MG63 (cell line): ENCODE results near the gene ARID1B. TPM values are rescaled to one million over a fixed set of nuclear protein-coding genes. Genes with fewer than 3 reads are reported as not detected.
A peak's percentile ranks its signal among the peaks of the same experiment; 100 is the strongest.

Source experiments
- DNase-seq: peaks from one replicate; pipeline ENCODE4 v3.0.0-alpha.2; 2020
- H3K27me3 ChIP-seq: fragments of 250-450 bp; sonication (Bioruptor Pico); 2 replicates; pipeline ENCODE4 v1.5.1; 2020; ENCODE audit warnings: mild to moderate bottlenecking, moderate library complexity
- H3K36me3 ChIP-seq: fragments of 250-450 bp; sonication (Bioruptor Pico); 2 replicates; pipeline ENCODE4 v1.5.1; 2020; ENCODE audit warnings: mild to moderate bottlenecking, moderate library complexity
- H3K4me3 ChIP-seq: fragments of 250-450 bp; sonication (Bioruptor Pico); 2 replicates; pipeline ENCODE4 v1.5.1; 2020; ENCODE audit warnings: mild to moderate bottlenecking, moderate library complexity
- H3K9me3 ChIP-seq: fragments of 250-450 bp; sonication (Bioruptor Pico); 2 replicates; pipeline ENCODE4 v1.5.1; 2020; ENCODE audit warnings: mild to moderate bottlenecking, moderate library complexity
- total RNA-seq: library from RNA; depleted of rRNA; stranded (reverse); fragments of >200 nt; shearing (Covaris generic); gene quantifications from 2 replicates; pipeline ENCODE4 v1.2.3, GENCODE V29; 2014; ENCODE audit warnings: low replicate concordance; rRNA removed

ARID1B gene
- 9.2 and 9.9 TPM in 2 replicates for total RNA-seq

DNA sequence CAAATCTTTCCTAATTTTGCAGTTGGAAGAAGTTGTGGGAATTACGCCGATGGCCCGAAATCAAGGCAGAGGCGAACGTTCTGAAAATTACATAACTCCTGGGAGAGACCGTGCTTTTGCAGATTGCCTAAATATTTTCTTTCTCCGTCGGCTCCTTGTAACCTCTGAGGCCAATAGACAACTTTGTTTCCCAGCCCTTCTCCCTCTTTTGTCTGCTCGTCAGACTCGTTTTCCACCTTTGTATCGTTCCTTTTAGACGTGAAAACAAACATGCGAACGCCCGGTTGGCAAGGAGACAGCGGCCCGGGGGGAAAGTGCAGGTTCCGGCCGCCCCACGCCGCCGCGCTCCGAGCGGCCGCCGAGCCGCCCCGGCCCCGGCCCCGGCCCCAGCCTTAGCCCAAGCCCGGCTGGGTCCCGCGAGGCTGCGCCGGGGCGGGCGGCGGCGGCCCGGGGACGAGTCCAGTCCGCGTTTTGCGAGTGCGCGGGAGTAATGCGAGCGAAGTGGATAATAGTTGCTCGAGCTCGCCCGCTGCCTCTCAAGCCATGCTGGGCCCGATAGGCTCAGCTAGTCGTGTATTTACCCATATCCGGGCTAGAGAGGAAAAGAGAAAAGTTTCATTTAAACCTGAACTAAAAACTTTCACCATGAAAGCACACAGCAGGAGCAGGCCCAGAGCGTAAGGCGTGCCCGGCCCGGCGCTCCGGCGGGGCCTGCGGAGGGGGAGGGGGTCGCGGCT lies at the start of gene ARID1B:
ARID1B (plus strand) TSS at position 539 of the 737 bp plus-strand sequence. CDS start 303 bp downstream, outside the sequence.
- peak within 1 kb of the TSS; percentile 68 for H3K4me3 ChIP-seq
- no peaks in the 10 kb centered on the region for H3K9me3 ChIP-seq
- DNase-seq = peak; percentile 76
- no peaks in the 10 kb centered on the region for H3K27me3 ChIP-seq
- no peaks in the 10 kb centered on the region for H3K36me3 ChIP-seq

DNA sequence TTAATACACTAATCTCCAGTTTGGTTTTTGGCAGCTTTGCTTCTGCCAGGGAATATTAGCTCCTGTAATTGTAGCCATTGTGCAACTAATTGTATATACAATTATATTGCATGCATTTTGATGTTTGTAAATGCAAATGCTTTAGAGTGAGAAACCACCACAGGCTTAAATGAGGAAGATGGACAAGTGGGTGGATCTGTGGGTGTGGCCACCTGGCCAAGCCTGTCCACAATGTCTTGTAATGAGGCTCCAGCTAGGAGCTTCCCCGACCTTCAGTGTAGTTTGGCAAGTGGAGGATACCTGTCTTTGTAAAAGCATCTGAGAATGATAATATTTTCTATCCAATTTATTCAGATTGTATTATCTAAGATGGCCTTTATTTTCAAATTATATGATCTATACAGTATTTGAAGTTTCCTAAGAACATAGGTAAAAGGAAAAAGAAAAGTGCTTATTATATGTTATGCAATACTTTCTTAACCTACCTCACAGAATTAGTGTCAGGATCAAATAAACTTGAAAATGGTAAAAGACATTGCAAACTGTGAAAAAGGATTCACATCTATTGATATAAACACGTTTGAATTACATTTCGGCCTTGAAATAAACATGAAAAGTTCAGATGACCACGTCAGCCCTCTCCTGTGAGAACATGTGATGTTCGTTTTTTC lies 49.3 kb upstream of the ARID1B start:
- Histone ChIP-seq H3K27me3 (no peaks in the 10 kb centered on the region), H3K36me3 (no peaks in the 10 kb centered on the region), H3K9me3 (no peaks in the 10 kb centered on the region), H3K4me3 (no peak overlapping the region)
- DNase-seq = no peak

GRCh38 chr6:156729248-156729647 lies 47.9 kb upstream of the ARID1B start:
- Histone ChIP-seq H3K4me3 (no peak overlapping the region), H3K9me3 (no peaks in the 10 kb centered on the region), H3K36me3 (no peaks in the 10 kb centered on the region), H3K27me3 (no peaks in the 10 kb centered on the region)
- DNase-seq = no peak

- Histone ChIP-seq H3K27me3 (no peaks in the 10 kb centered on the region), H3K4me3 (no peak overlapping the region), H3K9me3 (no peaks in the 10 kb centered on the region), H3K36me3 (no peaks in the 10 kb centered on the region)
- peak; percentile 64 for DNase-seq
Observed at GRCh38 chr6:156731396-156731795, 45.8 kb upstream of the ARID1B start.

GRCh38 chr6:156735751-156736150 lies 41.4 kb upstream of the ARID1B start:
- no peaks in the 10 kb centered on the region for H3K27me3 ChIP-seq
- no peak overlapping the region for H3K4me3 ChIP-seq
- peaks cover 5% of the 10 kb centered on the region; the same call in 1 of the 2 replicates for H3K9me3 ChIP-seq
- no peak for DNase-seq
- no peaks in the 10 kb centered on the region for H3K36me3 ChIP-seq

DNA sequence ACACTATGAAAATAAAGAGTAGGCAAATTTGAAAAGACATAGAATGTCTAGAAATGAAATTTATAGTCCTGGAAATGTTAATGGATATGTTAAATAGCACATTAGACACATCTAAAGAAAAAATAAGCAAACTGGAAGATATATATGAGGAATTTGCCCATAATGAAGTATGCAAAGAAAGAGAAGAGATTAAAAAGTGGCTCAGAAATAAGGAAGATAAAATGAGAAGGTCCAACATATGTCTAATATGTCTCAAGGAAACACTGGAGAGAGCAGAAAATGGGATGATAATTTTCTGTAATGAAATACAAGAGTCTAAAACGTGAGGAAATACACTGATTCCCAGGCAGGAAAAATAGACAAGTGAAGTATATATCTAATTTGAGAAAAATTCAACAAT lies 36.6 kb upstream of the ARID1B start:
- no peak for DNase-seq
- no peaks in the 10 kb centered on the region for H3K36me3 ChIP-seq
- peaks cover 5% of the 10 kb centered on the region; the same call in 1 of the 2 replicates for H3K9me3 ChIP-seq
- no peak overlapping the region for H3K4me3 ChIP-seq
- H3K27me3 ChIP-seq = no peaks in the 10 kb centered on the region

GRCh38 chr6:156741287-156742073 lies 35.7 kb upstream of the ARID1B start:
- Histone ChIP-seq H3K36me3 (no peaks in the 10 kb centered on the region), H3K9me3 (peaks cover 5% of the 10 kb centered on the region; the same call in 1 of the 2 replicates), H3K4me3 (no peak overlapping the region), H3K27me3 (no peaks in the 10 kb centered on the region)
- DNase-seq = no peak

- no peak for DNase-seq
- H3K4me3 ChIP-seq = no peak overlapping the region
- H3K27me3 ChIP-seq = no peaks in the 10 kb centered on the region
- no peaks in the 10 kb centered on the region for H3K9me3 ChIP-seq
- H3K36me3 ChIP-seq = no peaks in the 10 kb centered on the region
Observed at GRCh38 chr6:156747715-156748114, 29.5 kb upstream of the ARID1B start.

- H3K9me3 ChIP-seq = no peaks in the 10 kb centered on the region
- no peaks in the 10 kb centered on the region for H3K36me3 ChIP-seq
- no peak overlapping the region for H3K4me3 ChIP-seq
- DNase-seq = no peak
- H3K27me3 ChIP-seq = no peaks in the 10 kb centered on the region
Observed at GRCh38 chr6:156748504-156748903, 28.7 kb upstream of the ARID1B start.

GRCh38 chr6:156752666-156753301 lies 24.4 kb upstream of the ARID1B start:
- Histone ChIP-seq H3K4me3 (no peak overlapping the region), H3K36me3 (no peaks in the 10 kb centered on the region), H3K27me3 (no peaks in the 10 kb centered on the region), H3K9me3 (no peaks in the 10 kb centered on the region)
- no peak for DNase-seq

GRCh38 chr6:156756630-156757610 lies 20.3 kb upstream of the ARID1B start:
- Histone ChIP-seq H3K4me3 (no peak overlapping the region), H3K27me3 (no peaks in the 10 kb centered on the region), H3K36me3 (no peaks in the 10 kb centered on the region), H3K9me3 (no peaks in the 10 kb centered on the region)
- DNase-seq = no peak

GRCh38 chr6:156757849-156758248 lies 19.3 kb upstream of the ARID1B start:
- Histone ChIP-seq H3K36me3 (no peaks in the 10 kb centered on the region), H3K4me3 (no peak overlapping the region), H3K9me3 (no peaks in the 10 kb centered on the region), H3K27me3 (no peaks in the 10 kb centered on the region)
- no peak for DNase-seq

DNA sequence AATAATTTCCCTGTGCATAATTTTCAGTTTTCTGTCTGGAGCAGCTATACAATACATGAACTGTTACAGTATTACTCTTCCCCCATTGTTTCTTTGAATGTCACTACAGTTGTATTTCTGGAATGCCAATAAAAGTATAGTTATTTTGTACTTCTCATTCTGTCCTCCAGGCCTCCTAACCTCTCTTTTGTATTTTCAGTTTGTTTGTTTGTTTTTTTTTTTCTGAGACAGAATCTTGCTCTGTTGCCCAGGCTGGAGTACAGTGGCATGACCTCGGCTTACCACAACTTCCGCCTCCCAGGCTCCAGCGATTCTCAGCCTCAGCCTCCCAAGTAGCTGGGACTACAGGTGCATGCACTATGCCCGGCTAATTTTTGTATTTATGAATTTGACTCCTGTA lies 16.8 kb upstream of the ARID1B start:
- Histone ChIP-seq H3K27me3 (no peaks in the 10 kb centered on the region), H3K36me3 (no peaks in the 10 kb centered on the region), H3K9me3 (no peaks in the 10 kb centered on the region), H3K4me3 (no peak overlapping the region)
- no peak for DNase-seq

DNA sequence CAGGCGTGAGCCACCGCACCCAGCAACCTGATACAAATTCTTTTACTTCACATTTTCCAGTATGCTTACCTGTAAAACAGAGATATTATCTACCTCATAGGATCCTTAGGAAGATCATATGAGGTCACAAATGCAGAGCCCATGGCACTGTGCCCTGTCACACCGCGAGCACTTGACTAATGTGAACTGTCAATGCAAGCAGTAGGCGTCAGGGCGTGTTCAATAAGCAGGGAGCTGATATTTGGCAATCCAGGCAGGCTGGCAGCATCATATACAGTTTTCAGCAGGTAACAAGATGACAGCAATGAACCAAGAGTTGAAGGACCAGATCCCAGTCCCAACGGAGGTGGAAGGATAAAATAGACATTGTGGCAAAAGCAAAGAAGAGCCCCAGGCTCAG lies 14.6 kb upstream of the ARID1B start:
- H3K27me3 ChIP-seq = no peaks in the 10 kb centered on the region
- no peaks in the 10 kb centered on the region for H3K36me3 ChIP-seq
- no peaks in the 10 kb centered on the region for H3K9me3 ChIP-seq
- DNase-seq = no peak
- H3K4me3 ChIP-seq = no peak overlapping the region

GRCh38 chr6:156765117-156765516 lies 12.1 kb upstream of the ARID1B start:
- H3K36me3 ChIP-seq = no peaks in the 10 kb centered on the region
- no peaks in the 10 kb centered on the region for H3K27me3 ChIP-seq
- H3K4me3 ChIP-seq = no peak overlapping the region
- no peaks in the 10 kb centered on the region for H3K9me3 ChIP-seq
- DNase-seq = no peak
